ENCODE results near the gene POLR2E. TPM values are rescaled to one million over a fixed set of nuclear protein-coding genes. Genes with fewer than 3 reads are reported as not detected.

POLR2E gene
- total and polyA plus RNA-seq, 2 donors from 2014 or later = 158 to 189 TPM

GRCh38 chr19:1079566-1080111 lies 15.5 kb downstream of the POLR2E start:
- TF ChIP-seq CTCF (IDR thresholded peaks at IDR 0.05; ENCODE audit: borderline replicate concordance, extremely low read depth, insufficient read depth) = no peak
- Histone ChIP-seq H3K4me1 (ENCODE audit: control insufficient read depth in 2 of 3, insufficient read depth in 2 of 3, low read depth in 1 of 3, low read length in 3 of 3) (peaks cover 0 to 7% (median 0%) of the 10 kb centered on the region in 3 donors), H3K36me3 (ENCODE audit: control insufficient read depth in 2 of 3, insufficient read depth in 3 of 3, low read length in 3 of 3) (no peaks in the 10 kb centered on the region), H3K27me3 (ENCODE audit: control insufficient read depth, insufficient read depth, low read length) (no peaks in the 10 kb centered on the region), H3K9ac (ENCODE audit: low read length in 3 of 3) (no peak overlapping the region), H3K4me3 (ENCODE audit: low read length in 3 of 3) (no peak overlapping the region), H3K9me3 (ENCODE audit: control insufficient read depth in 2 of 3, insufficient read depth in 1 of 3, low read length in 3 of 3) (no peaks in the 10 kb centered on the region), H3K27ac (ENCODE audit: low read depth in 2 of 2, low read length in 2 of 2) (no peak overlapping the region)
- intact Hi-C loops (cut with DNase I) = no loop called here
- no peak for FAIRE-seq
- DNase-seq = peak in 1 of 5 donors; percentile 84

DNA sequence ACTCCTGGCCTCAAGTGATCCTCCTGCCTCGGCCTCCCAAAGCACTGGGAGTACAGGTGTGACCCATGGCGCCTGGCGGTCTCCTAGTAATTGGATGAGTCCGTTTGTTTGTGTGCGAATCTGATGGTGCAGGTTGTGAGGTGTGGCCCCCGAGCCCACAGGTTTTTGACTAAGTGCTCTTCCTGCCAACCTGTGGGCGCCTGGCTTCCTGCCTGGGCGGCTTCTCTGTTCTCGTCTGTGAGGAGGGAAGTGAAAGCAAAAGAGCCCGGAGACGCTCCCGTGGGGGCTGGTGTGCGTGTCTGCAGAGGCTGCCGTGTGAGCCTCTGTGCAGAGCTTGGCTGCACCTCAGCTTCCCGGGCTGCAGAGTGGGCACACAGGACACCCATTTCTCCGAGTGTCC lies 18.2 kb downstream of the POLR2E start:
- H3K27ac ChIP-seq (ENCODE audit: low read depth in 2 of 2, low read length in 2 of 2) = no peak overlapping the region
- no peak for TF ChIP-seq CTCF (IDR thresholded peaks at IDR 0.05; ENCODE audit: borderline replicate concordance, extremely low read depth, insufficient read depth)
- peaks cover 3% of the 10 kb centered on the region for H3K27me3 ChIP-seq (ENCODE audit: control insufficient read depth, insufficient read depth, low read length)
- FAIRE-seq (no peak), DNase-seq (peak in 1 of 5 donors; percentile 90)
- H3K4me3 ChIP-seq (ENCODE audit: low read length in 3 of 3) = no peak overlapping the region
- H3K9me3 ChIP-seq (ENCODE audit: control insufficient read depth in 2 of 3, insufficient read depth in 1 of 3, low read length in 3 of 3) = no peaks in the 10 kb centered on the region
- intact Hi-C loops (cut with DNase I) = no loop called here
- no peaks in the 10 kb centered on the region for H3K36me3 ChIP-seq (ENCODE audit: control insufficient read depth in 2 of 3, insufficient read depth in 3 of 3, low read length in 3 of 3)
- no peak overlapping the region for H3K9ac ChIP-seq (ENCODE audit: low read length in 3 of 3)
- H3K4me1 ChIP-seq (ENCODE audit: control insufficient read depth in 2 of 3, insufficient read depth in 2 of 3, low read depth in 1 of 3, low read length in 3 of 3) = peaks cover 0 to 3% (median 0%) of the 10 kb centered on the region in 3 donors

DNA sequence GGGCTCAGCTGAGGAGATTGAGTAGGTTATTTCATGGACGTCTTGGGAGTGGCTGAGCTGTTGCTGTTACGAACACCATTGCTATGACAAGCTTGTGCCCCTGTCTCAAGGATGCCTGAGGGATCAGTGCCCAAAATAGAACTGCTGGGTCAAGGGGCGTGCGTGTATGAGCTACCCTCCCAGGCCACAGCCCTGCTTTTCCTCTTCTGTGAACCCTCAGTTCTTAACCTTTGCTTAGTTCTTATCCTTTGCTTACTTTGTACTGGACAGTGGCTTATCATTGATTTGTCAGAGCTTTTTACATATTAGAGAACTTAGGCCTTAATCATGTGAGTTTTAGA lies 19.2 kb downstream of the POLR2E start:
- Histone ChIP-seq H3K27ac (ENCODE audit: low read depth in 2 of 2, low read length in 2 of 2) (no peak overlapping the region), H3K4me1 (ENCODE audit: control insufficient read depth in 2 of 3, insufficient read depth in 2 of 3, low read depth in 1 of 3, low read length in 3 of 3) (peaks cover 0 to 3% (median 0%) of the 10 kb centered on the region in 3 donors)

More for the DNA sequence above, 19.2 kb downstream of the POLR2E start:
- intact Hi-C loops (cut with DNase I) = no loop called here
- no peak for DNase-seq
- no peak overlapping the region for H3K4me3 ChIP-seq (ENCODE audit: low read length in 3 of 3)
- H3K9ac ChIP-seq (ENCODE audit: low read length in 3 of 3) = no peak overlapping the region
- no peaks in the 10 kb centered on the region for H3K9me3 ChIP-seq (ENCODE audit: control insufficient read depth in 2 of 3, insufficient read depth in 1 of 3, low read length in 3 of 3)
- TF ChIP-seq CTCF (IDR thresholded peaks at IDR 0.05; ENCODE audit: borderline replicate concordance, extremely low read depth, insufficient read depth) = no peak
- peaks cover 3% of the 10 kb centered on the region for H3K27me3 ChIP-seq (ENCODE audit: control insufficient read depth, insufficient read depth, low read length)
- H3K36me3 ChIP-seq (ENCODE audit: control insufficient read depth in 2 of 3, insufficient read depth in 3 of 3, low read length in 3 of 3) = no peaks in the 10 kb centered on the region
- no peak for FAIRE-seq
